Stomach (tissue), 4 donors: ENCODE results near the gene SPOUT1.

ENCODE experiments used
- CTCF ChIP-seq, 7 experiments: fragments of 450-650 bp in 4 of 7; fragments of 200-600 bp in 3 of 7; sonication (generic) in 3 of 7; IDR thresholded peaks; one replicate each; pipeline ENCODE4 v1.5.1; 2016 to 2019; ENCODE audit warnings: antibody characterized with exemption in 7 of 7, control low read depth in 2 of 7, mild to moderate bottlenecking in 1 of 7
- POLR2A ChIP-seq, 4 donors: fragments of 450-650 bp; IDR thresholded peaks; one replicate each; pipeline ENCODE4 v1.6.1; 2016; ENCODE audit warnings: antibody characterized with exemption in 4 of 4, control low read depth in 2 of 4, mild to moderate bottlenecking in 1 of 4, moderate library complexity in 1 of 4
- POLR2AphosphoS5 ChIP-seq, 3 donors: sonication (generic); formaldehyde crosslinking; IDR thresholded peaks; one replicate each; pipeline ENCODE4 v1.6.1; 2016; ENCODE audit warnings: antibody characterized with exemption in 3 of 3

DNA sequence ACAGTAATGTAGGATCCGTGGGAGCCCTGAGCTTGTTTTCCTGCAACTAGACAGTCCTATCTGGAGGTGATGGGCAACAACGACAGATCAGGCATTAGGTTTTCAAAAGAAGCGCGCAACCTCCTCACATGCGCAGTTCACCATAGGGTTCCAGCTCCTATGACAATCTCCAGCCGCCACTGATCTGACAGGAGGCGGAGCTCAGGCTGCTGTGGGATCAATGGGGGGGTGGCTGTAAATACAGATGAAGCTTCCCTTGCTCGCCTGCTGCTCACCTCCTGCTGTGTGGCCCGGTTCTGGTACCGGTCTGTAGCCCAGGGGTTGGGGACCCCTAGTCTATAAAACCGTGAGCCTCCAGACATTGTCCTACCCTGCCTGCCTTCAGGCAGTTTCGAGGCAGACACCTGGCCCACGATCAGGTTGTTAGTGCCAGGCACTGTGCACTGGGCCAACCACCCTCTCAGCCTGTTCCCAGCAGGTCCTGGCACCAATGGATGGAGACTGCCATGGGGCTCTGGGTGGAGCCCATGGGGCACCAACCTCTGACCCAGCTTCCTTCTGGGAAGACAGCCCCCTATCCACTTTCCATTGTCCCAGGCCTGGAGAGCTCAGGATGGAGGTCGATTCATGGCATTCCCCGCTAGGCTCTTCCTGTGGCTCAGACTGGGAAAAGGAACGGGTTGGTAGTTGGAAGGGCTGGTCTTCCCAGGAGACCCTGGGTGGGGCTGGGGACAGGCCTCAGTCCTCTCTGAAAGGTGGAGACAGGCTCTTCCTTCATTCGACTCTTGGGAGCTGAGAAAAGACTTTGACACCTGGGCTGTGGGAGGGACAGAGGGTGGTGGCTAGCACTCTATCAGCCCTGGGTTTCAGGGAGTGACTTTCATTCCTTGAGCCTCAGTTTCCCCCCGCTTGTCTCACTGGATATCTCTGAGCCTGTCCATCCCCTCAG lies 9.6 kb downstream of the SPOUT1 start:
- no peak for TF ChIP-seq CTCF (IDR thresholded peaks at IDR 0.05)
- TF ChIP-seq POLR2AphosphoS5 (IDR thresholded peaks at IDR 0.05): peak in 2 of 3 donors; percentile 25 to 32
- no peak for TF ChIP-seq POLR2A (IDR thresholded peaks at IDR 0.05)
